Prostate gland (tissue), 2 donors: ENCODE measurements around the gene MTHFD2L.

ENCODE experiments used
- POLR2A ChIP-seq: fragments of 450-650 bp; IDR thresholded peaks from one replicate; pipeline ENCODE4 v1.6.1; 2016; ENCODE audit warnings: antibody characterized with exemption, mild to moderate bottlenecking
- TF ChIP-seq, protein P1 (sequence below), 4 experiments: fragments of 200-600 bp in 2 of 4; fragments of 450-650 bp in 2 of 4; sonication (generic) in 2 of 4; IDR thresholded peaks; 1 replicate in 3 of 4; 2 replicates in 1 of 4; pipeline ENCODE4 v1.5.1; 2016 to 2019; ENCODE audit warnings: antibody characterized with exemption in 4 of 4, mild to moderate bottlenecking in 2 of 4, moderate library complexity in 2 of 4

DNA sequence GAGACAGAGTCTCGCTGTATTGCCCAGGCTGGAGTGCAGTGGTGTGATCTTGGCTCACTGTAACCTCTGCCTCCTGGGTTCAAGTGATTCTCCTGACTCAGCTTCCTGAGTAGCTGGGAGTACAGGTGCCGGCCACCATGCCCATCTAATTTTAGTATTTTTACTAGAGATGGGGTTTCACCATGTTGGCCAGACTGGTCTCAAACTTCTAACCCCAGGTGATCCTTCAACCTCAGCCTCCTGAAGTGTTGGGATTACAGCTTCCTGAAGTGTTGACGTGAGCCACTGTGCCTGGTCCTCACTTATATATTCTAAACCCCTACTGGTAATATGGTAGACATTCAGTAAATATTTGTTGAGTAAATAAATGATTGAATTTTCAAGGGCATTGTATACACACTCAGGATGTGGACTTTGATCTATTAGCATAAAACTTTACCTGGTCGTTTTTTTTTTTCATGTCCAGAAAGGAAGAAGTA, 33.0 kb downstream of the MTHFD2L start:
- TF ChIP-seq POLR2A = no peak
- TF ChIP-seq, protein P1, sequence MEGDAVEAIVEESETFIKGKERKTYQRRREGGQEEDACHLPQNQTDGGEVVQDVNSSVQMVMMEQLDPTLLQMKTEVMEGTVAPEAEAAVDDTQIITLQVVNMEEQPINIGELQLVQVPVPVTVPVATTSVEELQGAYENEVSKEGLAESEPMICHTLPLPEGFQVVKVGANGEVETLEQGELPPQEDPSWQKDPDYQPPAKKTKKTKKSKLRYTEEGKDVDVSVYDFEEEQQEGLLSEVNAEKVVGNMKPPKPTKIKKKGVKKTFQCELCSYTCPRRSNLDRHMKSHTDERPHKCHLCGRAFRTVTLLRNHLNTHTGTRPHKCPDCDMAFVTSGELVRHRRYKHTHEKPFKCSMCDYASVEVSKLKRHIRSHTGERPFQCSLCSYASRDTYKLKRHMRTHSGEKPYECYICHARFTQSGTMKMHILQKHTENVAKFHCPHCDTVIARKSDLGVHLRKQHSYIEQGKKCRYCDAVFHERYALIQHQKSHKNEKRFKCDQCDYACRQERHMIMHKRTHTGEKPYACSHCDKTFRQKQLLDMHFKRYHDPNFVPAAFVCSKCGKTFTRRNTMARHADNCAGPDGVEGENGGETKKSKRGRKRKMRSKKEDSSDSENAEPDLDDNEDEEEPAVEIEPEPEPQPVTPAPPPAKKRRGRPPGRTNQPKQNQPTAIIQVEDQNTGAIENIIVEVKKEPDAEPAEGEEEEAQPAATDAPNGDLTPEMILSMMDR (IDR thresholded peaks at IDR 0.05) = no peak
